K562 (cell line): ENCODE results near the gene RNF141. TPM values are rescaled to one million over a fixed set of nuclear protein-coding genes. Genes with fewer than 3 reads are reported as not detected.

ENCODE experiments used
- ATAC-seq: fragments of 200-7000 bp; cut with Tn5 transposase; 3 replicates; pipeline ENCODE4 v1.9.1; 2020; ENCODE audit warnings: moderate library complexity
- BruUV-seq: library from RNA; stranded (reverse); fragments of 400-500 nt; replicated peaks from 2 replicates; lab custom pipeline; 2021; lab: Mats Ljungman, UMichigan
- CTCF ChIA-PET: fragments of 300-600 bp; formaldehyde crosslinking; extraction: SDS; loops from one replicate; lab custom pipeline; 2021; ENCODE audit warnings: low intra/inter-chr PET ratio; lab: Yijun Ruan, JAX
- POLR2A ChIA-PET: fragments of 300-600, 350-650 bp; sonication (Branson Sonifier 250); formaldehyde crosslinking; extraction: SDS; loops from one replicate; lab custom pipeline; 2021; ENCODE audit warnings: antibody characterized with exemption, inconsistent platforms; lab: Yijun Ruan, JAX
- DNase-seq, 4 experiments: peaks; one replicate each; pipeline versions ENCODE4 v3.0.0 to v3.0.0-alpha.2; 2011 to 2018; ENCODE audit warnings: low spot score in 3 of 4, mixed read lengths in 3 of 4; ENCODE audit errors: extremely low read depth in 1 of 4
- FAIRE-seq: peaks from 2 replicates; lab custom pipeline; 2011; peaks lifted over from hg19 to GRCh38; lab: Jason Lieb, UNC
- H2AFZ ChIP-seq: 2 replicates; pipeline ENCODE4 v1.6.0; 2011; ENCODE audit warnings: low read depth, low read length, control low read depth, inconsistent platforms
- H3K27ac ChIP-seq: fragments of 200-600 bp; 3 replicates; pipeline ENCODE4 v1.8.0; 2011; ENCODE audit warnings: low read depth, mild to moderate bottlenecking, control low read depth, inconsistent platforms, low read length, moderate library complexity, mixed read lengths; ENCODE audit errors: extremely low read depth
- H3K27me3 ChIP-seq, 2 experiments: fragments of 300-600 bp in 1 of 2; 2 replicates in 1 of 2; 3 replicates in 1 of 2; pipeline versions ENCODE4 v1.6.0 to v1.8.0; 2011; ENCODE audit warnings: inconsistent platforms in 2 of 2, low read length in 2 of 2, mild to moderate bottlenecking in 1 of 2, mixed read lengths in 1 of 2, moderate library complexity in 1 of 2; ENCODE audit not compliant: control insufficient read depth in 2 of 2, insufficient read depth in 2 of 2
- H3K36me3 ChIP-seq: fragments of 300-600 bp; 3 replicates; pipeline ENCODE4 v1.8.0; 2011; ENCODE audit warnings: mild to moderate bottlenecking, low read length, inconsistent platforms; ENCODE audit not compliant: control insufficient read depth, insufficient read depth
- H3K4me1 ChIP-seq, 2 experiments: fragments of 200-600 bp in 1 of 2; replicated peaks in 1 of 2; 2 replicates in 1 of 2; 3 replicates in 1 of 2; pipeline versions ENCODE4 v1.5.1 to v1.8.0; 2011; ENCODE audit warnings: inconsistent platforms in 2 of 2, low read length in 2 of 2, mild to moderate bottlenecking in 1 of 2, mixed read lengths in 1 of 2, moderate library complexity in 1 of 2; ENCODE audit not compliant: control insufficient read depth in 2 of 2, insufficient read depth in 2 of 2
- H3K4me2 ChIP-seq: 2 replicates; pipeline ENCODE4 v1.6.1; 2011; ENCODE audit warnings: low read length, control low read depth, inconsistent platforms, mixed read lengths; ENCODE audit not compliant: insufficient read depth
- H3K4me3 ChIP-seq: fragments of 200-600 bp; sonication (generic), shearing (Covaris generic); 2 replicates; pipeline ENCODE4 v1.5.1; 2016; ENCODE audit warnings: control low read depth, inconsistent platforms
- H3K79me2 ChIP-seq: fragments of 200-600 bp; 3 replicates; pipeline ENCODE4 v1.8.0; 2011; ENCODE audit warnings: low read length, inconsistent platforms; ENCODE audit not compliant: control insufficient read depth, insufficient read depth
- H3K9ac ChIP-seq, 2 experiments: 2 replicates each; pipeline versions ENCODE4 v1.6.0 to v1.6.1; 2011; ENCODE audit warnings: low read depth in 2 of 2, low read length in 2 of 2, control low read depth in 1 of 2, inconsistent platforms in 1 of 2, mild to moderate bottlenecking in 1 of 2, mixed read lengths in 1 of 2; ENCODE audit not compliant: insufficient read depth in 1 of 2
- H3K9me1 ChIP-seq: one replicate; pipeline ENCODE4 v1.6.0; 2011; ENCODE audit warnings: inconsistent platforms, mild to moderate bottlenecking, low read length, moderate library complexity; ENCODE audit not compliant: control insufficient read depth, insufficient read depth
- H3K9me3 ChIP-seq: replicated peaks from 2 replicates; pipeline ENCODE4 v1.5.1; 2011; ENCODE audit warnings: low read depth, low read length, inconsistent platforms; ENCODE audit not compliant: control insufficient read depth, insufficient read depth
- H4K20me1 ChIP-seq: replicated peaks from 2 replicates; pipeline ENCODE4 v1.6.1; 2011; ENCODE audit warnings: low read length, inconsistent platforms, mixed read lengths; ENCODE audit not compliant: control insufficient read depth, insufficient read depth
- AFF4 ChIP-seq: sonication (generic); formaldehyde crosslinking; IDR thresholded peaks from 2 replicates; pipeline ENCODE4 v1.8.0; 2023; ENCODE audit warnings: mild to moderate bottlenecking, missing genetic modification reagents
- CEBPG ChIP-seq, 3 experiments: fragments of 200-800 bp in 1 of 3; sonication (Bioruptor generic) in 1 of 3; sonication (generic) in 1 of 3; formaldehyde crosslinking in 1 of 3; IDR thresholded peaks in 2 of 3; conservative IDR thresholded peaks in 1 of 3; 2 replicates each; pipeline versions ENCODE4 v1.6.1 to v1.8.0; 2016 to 2022; ENCODE audit warnings: missing compliant biosample characterization in 2 of 3, missing genetic modification characterization in 2 of 3, mild to moderate bottlenecking in 1 of 3, missing genetic modification reagents in 1 of 3
- CHAMP1 ChIP-seq: fragments of 450-650 bp; IDR thresholded peaks from 2 replicates; pipeline ENCODE4 v1.6.1; 2016; ENCODE audit warnings: mild to moderate bottlenecking
- CUX1 ChIP-seq: fragments of 200-800 bp; sonication (Bioruptor generic); IDR thresholded peaks from 2 replicates; pipeline ENCODE4 v1.6.1; 2016; ENCODE audit warnings: missing genetic modification characterization, missing compliant biosample characterization
- HMG20A ChIP-seq: fragments of 450-650 bp; formaldehyde crosslinking; conservative IDR thresholded peaks from 2 replicates; pipeline ENCODE4 v1.4.0; 2020; ENCODE audit warnings: mild to moderate bottlenecking, mixed read lengths
- NRF1 ChIP-seq, 2 experiments: fragments of 450-650 bp; IDR thresholded peaks in 1 of 2; conservative IDR thresholded peaks in 1 of 2; 2 replicates each; pipeline ENCODE4 v1.6.1; 2014; ENCODE audit warnings: mild to moderate bottlenecking in 2 of 2
- PURB ChIP-seq: sonication (generic); formaldehyde crosslinking; IDR thresholded peaks from 2 replicates; pipeline ENCODE4 v1.9.0; 2021; ENCODE audit warnings: low read depth, mild to moderate bottlenecking, missing genetic modification reagents
- SETDB1 ChIP-seq: IDR thresholded peaks from one replicate; pipeline ENCODE4 v1.6.1; 2012; ENCODE audit warnings: low read length, control low read depth, inconsistent platforms
- SLC30A9 ChIP-seq: fragments of 250-450 bp; sonication (Bioruptor Pico); IDR thresholded peaks from 2 replicates; pipeline ENCODE4 v1.8.0; 2022; ENCODE audit warnings: mild to moderate bottlenecking, moderate library complexity
- ZNF431 ChIP-seq: sonication (generic); formaldehyde crosslinking; IDR thresholded peaks from 2 replicates; pipeline ENCODE4 v1.8.0; 2022; ENCODE audit warnings: mild to moderate bottlenecking, missing genetic modification reagents
- WGBS: fragments of 100-300 bp; shearing (Covaris generic); methylation state at CpG from one replicate; pipeline ENCODE4 v1.1.6; 2016; ENCODE audit warnings: low coverage, mixed read lengths; ENCODE audit not compliant: insufficient coverage; ENCODE audit errors: missing lambda C conversion rate; 5-methylcytosine and 5-hydroxymethylcytosine counted together
- in situ Hi-C: fragments of 300-500 bp; cut with MboI; formaldehyde crosslinking; loops from 4 replicates; pipeline ENCODE4 v1.15.0; 2018; ENCODE audit warnings: inconsistent platforms, mixed read lengths
- intact Hi-C: fragments of 100-400 bp; cut with micrococcal nuclease; formaldehyde crosslinking; loops from 2 replicates; pipeline ENCODE4 v1.14.2; 2022
- polyA plus RNA-seq, 8 experiments: library from polyadenylated mRNA; depleted of rRNA in 4 of 8; stranded (reverse) in 5 of 8; unstranded in 3 of 8; fragments of >200 nt; fragmentation: Nextera tagmentation in 2 of 8; fragmentation: Illumina TruSeq in 1 of 8; extraction: Ambion mirVana in 2 of 8; extraction: Trizol in 1 of 8; gene quantifications; 2 replicates each; pipeline versions ENCODE4 v1.2.1 to v1.2.3, GENCODE V29; 2011 to 2014; ENCODE audit warnings: inconsistent platforms in 1 of 8, missing spikeins in 1 of 8
- total RNA-seq, 7 experiments: library from RNA; depleted of rRNA in 6 of 7; stranded (reverse); fragments of >200 nt in 6 of 7; fragmentation: Illumina TruSeq in 2 of 7; extraction: Trizol in 2 of 7; gene quantifications; 2 replicates each; pipeline versions ENCODE4 v1.2.1 to v1.2.3, GENCODE V29; 2011 to 2021; ENCODE audit warnings: low replicate concordance in 1 of 7

Gene RNF141
- total and polyA plus RNA-seq, 9 of the 15 experiments (the other 6 are each of a cell fraction or from before 2014, with no cell fraction given), result 9.7 to 51.9 (median 18.9) TPM

GRCh38 chr11:10476342-10476741 is 64.6 kb downstream of the RNF141 start:
- intact Hi-C loops, result no loop called here
- Histone ChIP-seq H3K4me1 (peaks cover 0 to 5% of the 10 kb centered on the region in 2 experiments; a peak in 2 of 5 replicates), H3K9ac (no peak overlapping the region), H3K27me3 (no peaks in the 10 kb centered on the region), H3K4me2 (no peak overlapping the region), H3K9me1 (peaks cover 8% of the 10 kb centered on the region), H2AFZ (no peak overlapping the region), H3K4me3 (no peak overlapping the region), H3K79me2 (peaks cover 4% of the 10 kb centered on the region; the same call in 2 of the 3 replicates), H3K36me3 (peaks cover 71% of the 10 kb centered on the region; the same call in 2 of the 3 replicates), H4K20me1 (peaks cover 7% of the 10 kb centered on the region; the same call in 1 of the 2 replicates), H3K27ac (no peak overlapping the region), H3K9me3 (no peaks in the 10 kb centered on the region)
- POLR2A ChIA-PET, result interaction anchor here (0.9 kb wide), 1 partner anchor 13 kb away, joined by 3 read pairs; no protein-coding TSS in a partner anchor
- ATAC-seq (no peak), DNase-seq (no peak), FAIRE-seq (no peak)
- 58% methylated on average over 1 of the region's 1 CpG for WGBS
- in situ Hi-C loops, result no loop called here
- CTCF ChIA-PET, result interaction anchor here (0.7 kb wide), 1 partner anchor 36 kb away, joined by 3 read pairs; no protein-coding TSS in a partner anchor
- no TSS peak for BruUV-seq
- TF ChIP-seq CUX1 (CRISPR knock-in tag), result no peak
- no peak for TF ChIP-seq ZNF431 (CRISPR knock-in tag)
- TF ChIP-seq SETDB1, result no peak
- TF ChIP-seq NRF1 (conservative IDR thresholded peaks at IDR 0.05 in 1 of 2, IDR thresholded peaks at IDR 0.05 in 1 of 2), result no peak
- no peak for TF ChIP-seq HMG20A (CRISPR knock-in tag)
- no peak for TF ChIP-seq PURB (CRISPR knock-in tag)
- TF ChIP-seq SLC30A9, result no peak
- TF ChIP-seq AFF4 (CRISPR knock-in tag), result no peak
- TF ChIP-seq CHAMP1, result no peak
- no peak for TF ChIP-seq CEBPG (CRISPR knock-in tag; IDR thresholded peaks at IDR 0.05)
- no peak for TF ChIP-seq CEBPG (tag; conservative IDR thresholded peaks at IDR 0.05 in 1 of 2, IDR thresholded peaks at IDR 0.05 in 1 of 2)
